LNCaP clone FGC (cell line): ENCODE measurements around the gene NHS.
"Not testable (repeated sequence)": the region's sequence is repeated elsewhere in the genome, so short reads cannot be mapped to it uniquely, and the experiment has no call there.

Experiments
- DNase-seq: peaks from one replicate; pipeline ENCODE4 v3.0.0-alpha.2; 2011; ENCODE audit warnings: low read depth
- H3K4me3 ChIP-seq: 2 replicates; pipeline ENCODE4 v1.5.1; 2011; ENCODE audit warnings: mild to moderate bottlenecking, low read depth, low read length, control low read depth
- CTCF ChIP-seq: IDR thresholded peaks from 2 replicates; pipeline ENCODE4 v1.5.1; 2012; ENCODE audit warnings: mild to moderate bottlenecking; ENCODE audit not compliant: control insufficient read depth, insufficient read depth; ENCODE audit errors: extremely low read depth

The NHS gene

GRCh38 chrX:17442898-17443297 lies 67.9 kb downstream of the NHS start:
- TF ChIP-seq CTCF, result no peak
- H3K4me3 ChIP-seq, result no peak overlapping the region
- DNase-seq, result no peak

- DNase-seq, result no peak
- no peak for TF ChIP-seq CTCF
Observed at GRCh38 chrX:17443556-17443955, 68.6 kb downstream of the NHS start.

GRCh38 chrX:17446269-17446668 lies 71.3 kb downstream of the NHS start:
- DNase-seq, H3K4me3 ChIP-seq: not testable (repeated sequence)

More at GRCh38 chrX:17443556-17443955, 68.6 kb downstream of the NHS start:
- no peak overlapping the region for H3K4me3 ChIP-seq

GRCh38 chrX:17448188-17448587 lies 73.2 kb downstream of the NHS start:
- no peak for DNase-seq
- H3K4me3 ChIP-seq, result no peak overlapping the region
- TF ChIP-seq CTCF, result no peak

- TF ChIP-seq CTCF, result no peak
- H3K4me3 ChIP-seq, result no peak overlapping the region
- no peak for DNase-seq
Observed at GRCh38 chrX:17449866-17450265, 74.9 kb downstream of the NHS start.

GRCh38 chrX:17453788-17454187 lies 78.8 kb downstream of the NHS start:
- no peak overlapping the region for H3K4me3 ChIP-seq
- DNase-seq, result no peak
- TF ChIP-seq CTCF, result no peak

- no peak overlapping the region for H3K4me3 ChIP-seq
- DNase-seq, result no peak
- no peak for TF ChIP-seq CTCF
Observed at GRCh38 chrX:17456526-17456925, 81.5 kb downstream of the NHS start.
